ENCODE data around the gene UQCRC2. TPM values are rescaled to one million over a fixed set of nuclear protein-coding genes. Genes with fewer than 3 reads are reported as not detected.

The UQCRC2 gene
- polyA plus RNA-seq, 1 of the 3 experiments (the other 2 are of a cell fraction): 155 TPM

GRCh38 chr16:22016927-22017326, 63.8 kb downstream of the UQCRC2 start (continued):
- TF ChIP-seq REST (IDR thresholded peaks at IDR 0.05; ENCODE audit: low read depth, low read length): no peak
- TF ChIP-seq RAD21 (IDR thresholded peaks at IDR 0.05; ENCODE audit: low read length): no peak
- TF ChIP-seq TEAD4 (IDR thresholded peaks at IDR 0.05; ENCODE audit: borderline replicate concordance, insufficient read depth): no peak
- TF ChIP-seq FOXM1 (IDR thresholded peaks at IDR 0.05; ENCODE audit: low read depth): no peak

GRCh38 chr16:22018559-22018958, 65.4 kb downstream of the UQCRC2 start:
- H2AFZ ChIP-seq (ENCODE audit: low read depth): no peak overlapping the region
- H3K4me1 ChIP-seq (ENCODE audit: control insufficient read depth in 1 of 2, insufficient read depth in 2 of 2, low read depth in 1 of 2, low read length in 1 of 2): peaks cover 0 to 4% of the 10 kb centered on the region in 2 experiments; a peak in 2 of 4 replicates
- H3K27ac ChIP-seq (ENCODE audit: low read depth in 2 of 2, low read length in 1 of 2): no peak overlapping the region
- peaks cover 89% of the 10 kb centered on the region for H3K79me2 ChIP-seq (ENCODE audit: insufficient read depth)
- ChIA-PET POLR2A (no interaction called here), CTCF (interaction anchor here (1.2 kb wide), 1 partner anchor 59 kb away, joined by 3 read pairs; no protein-coding TSS in a partner anchor)
- no peak overlapping the region for H3K4me2 ChIP-seq
- H3F3A ChIP-seq (replicated peaks; ENCODE audit: insufficient read depth): peaks cover 3% of the 10 kb centered on the region
- no peak overlapping the region for H3K4me3 ChIP-seq (ENCODE audit: low read depth in 2 of 2, low read length in 1 of 2)
- no peaks in the 10 kb centered on the region for H3K36me3 ChIP-seq (replicated peaks in 1 of 2; ENCODE audit: control insufficient read depth in 1 of 2, insufficient read depth in 2 of 2, low read length in 1 of 2)
- peaks cover 52% of the 10 kb centered on the region for H4K20me1 ChIP-seq (ENCODE audit: insufficient read depth)
- no peaks in the 10 kb centered on the region for H3K27me3 ChIP-seq (ENCODE audit: insufficient read depth)
- TF ChIP-seq JUND (IDR thresholded peaks at IDR 0.05): no peak
- no peak for TF ChIP-seq MXI1 (IDR thresholded peaks at IDR 0.05; ENCODE audit: low read depth, low read length)
- no peak for TF ChIP-seq SIN3A (IDR thresholded peaks at IDR 0.05; ENCODE audit: borderline replicate concordance, low read depth, low read length)
- TF ChIP-seq FOXJ3 (CRISPR knock-in tag; IDR thresholded peaks at IDR 0.05): no peak
- no peak for TF ChIP-seq CHD2 (IDR thresholded peaks at IDR 0.05; ENCODE audit: low read length, partially characterized antibody)
- TF ChIP-seq TAF1 (IDR thresholded peaks at IDR 0.05; ENCODE audit: borderline replicate concordance, low read depth, low read length): no peak
- TF ChIP-seq FOXM1 (IDR thresholded peaks at IDR 0.05; ENCODE audit: low read depth): no peak
- no peak for TF ChIP-seq CTCF (IDR thresholded peaks at IDR 0.05)
- no peak for TF ChIP-seq MEF2A (IDR thresholded peaks at IDR 0.05; ENCODE audit: borderline replicate concordance, low read depth)
- no peak for TF ChIP-seq SMC3 (IDR thresholded peaks at IDR 0.05; ENCODE audit: low read depth, low read length)
- no peak for TF ChIP-seq NFIC (IDR thresholded peaks at IDR 0.05; ENCODE audit: borderline replicate concordance)
- TF ChIP-seq GATA2 (CRISPR knock-in tag; IDR thresholded peaks at IDR 0.05): no peak
- TF ChIP-seq MAX (IDR thresholded peaks at IDR 0.05; ENCODE audit: low read depth): no peak
- TF ChIP-seq YY1 (IDR thresholded peaks at IDR 0.05; ENCODE audit: low read depth): no peak
- TF ChIP-seq TCF12 (IDR thresholded peaks at IDR 0.05): no peak
- TF ChIP-seq EP300 (IDR thresholded peaks at IDR 0.05; ENCODE audit: borderline replicate concordance in 1 of 2, low read depth in 1 of 2, low read length in 1 of 2): no peak
- WGBS (ENCODE audit: low lambda C conversion rate): 100% methylated on average over 1 of the region's 1 CpG
- no peaks in the 10 kb centered on the region for H3K9me2 ChIP-seq
- no peak for DNase-seq
- H3K9me3 ChIP-seq: no peaks in the 10 kb centered on the region
- H3K9ac ChIP-seq: no peak overlapping the region
